Osteocyte (in vitro differentiated cells): ENCODE results near the gene ZFP2. TPM values are rescaled to one million over a fixed set of nuclear protein-coding genes. Genes with fewer than 3 reads are reported as not detected.

Experiments used
- DNase-seq: peaks from one replicate; pipeline ENCODE4 v3.0.0; 2021; ENCODE audit warnings: mixed read lengths; ENCODE audit not compliant: unreplicated experiment; ENCODE audit errors: extremely low spot score
- H3K27ac Mint-ChIP-seq: one replicate; pipeline ENCODE4 v1.8.0; 2021; ENCODE audit warnings: mild to moderate bottlenecking, mixed read lengths; ENCODE audit not compliant: unreplicated experiment
- H3K27me3 Mint-ChIP-seq: one replicate; pipeline ENCODE4 v1.8.0; 2021; ENCODE audit warnings: mixed read lengths; ENCODE audit not compliant: unreplicated experiment
- H3K36me3 Mint-ChIP-seq: one replicate; pipeline ENCODE4 v1.8.0; 2021; ENCODE audit warnings: mixed read lengths; ENCODE audit not compliant: unreplicated experiment
- H3K4me1 Mint-ChIP-seq: one replicate; pipeline ENCODE4 v1.8.0; 2021; ENCODE audit warnings: mixed read lengths; ENCODE audit not compliant: unreplicated experiment
- H3K4me3 Mint-ChIP-seq: one replicate; pipeline ENCODE4 v1.8.0; 2021; ENCODE audit warnings: mild to moderate bottlenecking, moderate library complexity, mixed read lengths; ENCODE audit not compliant: unreplicated experiment
- H3K9me3 Mint-ChIP-seq: one replicate; pipeline ENCODE4 v1.8.0; 2021; ENCODE audit warnings: mixed read lengths; ENCODE audit not compliant: unreplicated experiment
- CTCF ChIP-seq: fragments of 200-600 bp; sonication (generic); IDR thresholded peaks from 2 replicates; pipeline ENCODE4 v1.5.0; 2021; ENCODE audit warnings: antibody characterized with exemption, mild to moderate bottlenecking, moderate library complexity
- total RNA-seq: library from RNA; stranded (reverse); gene quantifications from 2 replicates; pipeline ENCODE4 v1.2.1, GENCODE V29; 2021

ZFP2 gene
- total RNA-seq, 1 donor from 2014 or later, result 1.7 TPM

DNA sequence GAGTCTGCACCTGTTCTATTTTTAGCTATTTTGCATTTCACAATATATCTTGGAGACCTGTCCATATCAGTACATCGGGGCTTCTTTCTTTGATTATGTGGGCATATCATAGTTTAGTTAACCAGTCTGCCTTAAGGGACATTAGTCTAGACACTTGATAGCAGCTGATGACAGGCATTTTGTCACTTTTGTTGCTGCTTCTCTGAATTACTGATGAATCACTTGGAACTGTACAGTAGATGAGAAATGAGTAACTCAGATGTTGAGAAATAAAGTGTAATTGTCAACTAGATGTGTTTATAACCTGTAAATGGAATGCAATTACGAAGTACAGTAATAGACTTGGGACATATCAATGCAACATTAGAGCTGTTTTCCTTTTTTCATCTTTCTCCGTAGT, 7.1 kb downstream of the ZFP2 start:
- TF ChIP-seq CTCF, result no peak
- DNase-seq, result no peak
- Mint-ChIP-seq H3K27ac (no peak overlapping the region), H3K36me3 (peaks cover 30% of the 10 kb centered on the region), H3K9me3 (peaks cover 34% of the 10 kb centered on the region), H3K4me3 (no peak overlapping the region), H3K27me3 (no peaks in the 10 kb centered on the region), H3K4me1 (no peaks in the 10 kb centered on the region)

GRCh38 chr5:178931846-178932760, 36.4 kb downstream of the ZFP2 start:
- Mint-ChIP-seq H3K4me3 (no peak overlapping the region), H3K36me3 (peaks cover 26% of the 10 kb centered on the region), H3K4me1 (no peaks in the 10 kb centered on the region), H3K9me3 (peaks cover 65% of the 10 kb centered on the region), H3K27ac (no peak overlapping the region), H3K27me3 (no peaks in the 10 kb centered on the region)
- no peak for DNase-seq
- TF ChIP-seq CTCF, result no peak

DNA sequence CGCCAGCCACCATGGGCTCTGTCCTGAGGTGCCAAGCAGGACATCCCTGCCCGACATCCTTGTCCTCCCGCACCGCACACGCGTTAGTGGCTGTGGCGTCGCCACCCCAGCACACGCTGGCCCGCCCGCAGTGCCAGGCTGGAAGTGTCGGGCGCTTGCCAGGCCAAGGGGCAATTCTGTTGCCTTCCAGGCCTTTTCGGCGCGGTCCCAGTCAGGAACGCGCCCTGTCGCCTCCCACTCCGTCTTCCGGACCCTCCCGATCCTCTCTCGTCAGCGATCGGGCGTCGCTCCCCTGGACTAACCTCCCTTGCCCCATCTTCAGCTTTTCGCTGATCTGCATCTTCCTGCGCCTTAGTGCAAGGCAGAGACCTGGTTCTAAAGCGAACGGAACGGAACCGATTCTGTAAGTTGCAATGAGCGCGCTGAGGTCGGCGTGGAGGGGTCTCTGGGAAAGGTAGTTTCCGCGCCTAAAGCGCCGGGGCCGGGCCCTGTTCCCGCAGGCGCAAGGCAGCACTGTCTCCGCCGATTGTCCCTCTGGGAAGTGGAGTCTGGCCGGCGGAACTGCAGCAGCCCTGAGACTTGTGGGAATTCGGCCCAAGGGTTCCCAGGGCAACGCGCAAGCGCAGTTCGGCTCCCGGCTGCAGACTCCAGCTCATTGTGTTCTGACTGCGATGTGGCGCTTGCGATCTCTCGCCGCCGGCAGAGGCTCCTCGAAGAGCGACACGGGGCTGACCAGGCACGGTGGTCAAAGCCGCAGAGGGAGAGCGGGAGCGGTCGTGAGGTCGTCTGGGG, 45.1 kb downstream of the ZFP2 start, which contains the start of gene ZNF454:
ZNF454 (plus strand) TSS at position 630 of the 792 bp plus-strand sequence. CDS start 1,594 bp downstream, outside the sequence.
- no peak for TF ChIP-seq CTCF
- peak; percentile 90 for DNase-seq
- Mint-ChIP-seq H3K27ac (peak within 1 kb of the TSS; percentile 86), H3K4me1 (peaks cover 6% of the 10 kb centered on the region), H3K36me3 (peaks cover 19% of the 10 kb centered on the region), H3K4me3 (peak within 1 kb of the TSS; percentile 91), H3K27me3 (no peaks in the 10 kb centered on the region), H3K9me3 (peaks cover 59% of the 10 kb centered on the region)

GRCh38 chr5:178941361-178941760, 45.6 kb downstream of the ZFP2 start:
- Mint-ChIP-seq H3K27ac (peak overlapping the region; percentile 86), H3K4me3 (peak overlapping the region; percentile 91), H3K9me3 (peaks cover 58% of the 10 kb centered on the region), H3K4me1 (peaks cover 6% of the 10 kb centered on the region), H3K27me3 (no peaks in the 10 kb centered on the region), H3K36me3 (peaks cover 18% of the 10 kb centered on the region)
- DNase-seq, result no peak
- no peak for TF ChIP-seq CTCF
